Kidney epithelial cell (primary cell): Measurements from ENCODE around the gene CCDC188. TPM values are rescaled to one million over a fixed set of nuclear protein-coding genes. Genes with fewer than 3 reads are reported as not detected.

Source experiments
- DNase-seq: peaks from one replicate; pipeline ENCODE4 v3.0.0-alpha.2; 2010; ENCODE audit warnings: low read depth
- H3K27me3 ChIP-seq: 2 replicates; pipeline ENCODE4 v1.6.0; 2011; ENCODE audit warnings: low read length; ENCODE audit not compliant: control insufficient read depth, insufficient read depth
- H3K36me3 ChIP-seq: 2 replicates; pipeline ENCODE4 v1.5.1; 2011; ENCODE audit warnings: low read length; ENCODE audit not compliant: control insufficient read depth, insufficient read depth
- H3K4me3 ChIP-seq: 2 replicates; pipeline ENCODE4 v1.5.1; 2011; ENCODE audit warnings: low read depth, mild to moderate bottlenecking, control low read depth, low read length
- CTCF ChIP-seq: IDR thresholded peaks from 2 replicates; pipeline ENCODE4 v1.5.1; 2011; ENCODE audit warnings: mild to moderate bottlenecking, moderate library complexity, low read length, control low read depth, inconsistent platforms; ENCODE audit not compliant: insufficient read depth, poor library complexity, severe bottlenecking
- total RNA-seq: library from RNA; depleted of rRNA; stranded (reverse); fragments of >200 nt; gene quantifications from 2 replicates; pipeline ENCODE4 v1.2.3, GENCODE V29; 2015

Gene CCDC188
- total RNA-seq, 1 donor from 2014 or later: 1.8 TPM

- Histone ChIP-seq H3K36me3 (no peaks in the 10 kb centered on the region), H3K27me3 (peaks cover 41% of the 10 kb centered on the region)
- no peak for TF ChIP-seq CTCF
These were observed 20.7 kb upstream of the CCDC188 start for GRCh38 chr22:20171288-20172140.

GRCh38 chr22:20170170-20170569 is 19.3 kb upstream of the CCDC188 start:
- H3K27me3 ChIP-seq: peaks cover 37% of the 10 kb centered on the region
- DNase-seq: no peak
- H3K4me3 ChIP-seq: no peak overlapping the region
- TF ChIP-seq CTCF: no peak
- H3K36me3 ChIP-seq: no peaks in the 10 kb centered on the region

More at GRCh38 chr22:20171288-20172140, 20.7 kb upstream of the CCDC188 start:
- H3K4me3 ChIP-seq: no peak overlapping the region
- no peak for DNase-seq

- H3K27me3 ChIP-seq: peaks cover 29% of the 10 kb centered on the region
- no peak for DNase-seq
- no peak for TF ChIP-seq CTCF
- H3K36me3 ChIP-seq: no peaks in the 10 kb centered on the region
- H3K4me3 ChIP-seq: no peak overlapping the region
These were observed 18.5 kb upstream of the CCDC188 start for GRCh38 chr22:20169253-20169822.

- no peak for DNase-seq
- no peak for TF ChIP-seq CTCF
- Histone ChIP-seq H3K27me3 (peaks cover 15% of the 10 kb centered on the region), H3K4me3 (no peak overlapping the region), H3K36me3 (no peaks in the 10 kb centered on the region)
These were observed 16.9 kb upstream of the CCDC188 start for GRCh38 chr22:20167643-20168322.

- Histone ChIP-seq H3K27me3 (peaks cover 14% of the 10 kb centered on the region), H3K36me3 (no peaks in the 10 kb centered on the region), H3K4me3 (no peak overlapping the region)
- DNase-seq: no peak
- TF ChIP-seq CTCF: no peak
These were observed 15.8 kb upstream of the CCDC188 start for GRCh38 chr22:20166703-20167102.
